Neural crest cell (in vitro differentiated cells): ENCODE results near the gene PI4KA. TPM values are rescaled to one million over a fixed set of nuclear protein-coding genes. Genes with fewer than 3 reads are reported as not detected.

Experiments
- DNase-seq: peaks from one replicate; pipeline ENCODE4 v3.0.0; 2021; ENCODE audit warnings: low read depth, mixed read lengths, low spot score
- H3K27ac Mint-ChIP-seq: one replicate; pipeline ENCODE4 v1.8.0; 2021; ENCODE audit warnings: mild to moderate bottlenecking, mixed read lengths; ENCODE audit not compliant: unreplicated experiment
- H3K27me3 Mint-ChIP-seq: 2 replicates; pipeline ENCODE4 v1.8.0; 2021; ENCODE audit warnings: low read depth, mild to moderate bottlenecking, mixed read lengths
- H3K36me3 Mint-ChIP-seq: 2 replicates; pipeline ENCODE4 v1.8.0; 2021; ENCODE audit warnings: low read depth, mild to moderate bottlenecking, mixed read lengths
- H3K4me1 Mint-ChIP-seq: 2 replicates; pipeline ENCODE4 v1.8.0; 2021; ENCODE audit warnings: mixed read lengths
- H3K4me3 Mint-ChIP-seq: one replicate; pipeline ENCODE4 v1.8.0; 2021; ENCODE audit warnings: mild to moderate bottlenecking, mixed read lengths
- H3K9me3 Mint-ChIP-seq: 2 replicates; pipeline ENCODE4 v1.8.0; 2021; ENCODE audit warnings: mixed read lengths
- CTCF ChIP-seq: fragments of 200-600 bp; sonication (generic); conservative IDR thresholded peaks from 2 replicates; pipeline ENCODE4 v1.5.0; 2021; ENCODE audit warnings: antibody characterized with exemption, mild to moderate bottlenecking
- total RNA-seq: library from RNA; stranded (reverse); gene quantifications from 2 replicates; pipeline ENCODE4 v1.2.1, GENCODE V29; 2021

PI4KA gene
- total RNA-seq, 1 donor from 2014 or later: 85.8 TPM

GRCh38 chr22:20729194-20729593 lies 129.4 kb downstream of the PI4KA start:
- no peak for TF ChIP-seq CTCF
- Mint-ChIP-seq H3K4me3 (no peak overlapping the region), H3K4me1 (no peaks in the 10 kb centered on the region), H3K36me3 (no peaks in the 10 kb centered on the region), H3K27me3 (no peaks in the 10 kb centered on the region), H3K27ac (no peak overlapping the region), H3K9me3 (no peaks in the 10 kb centered on the region)
- no peak for DNase-seq

GRCh38 chr22:20728523-20729190 lies 130.0 kb downstream of the PI4KA start:
- Mint-ChIP-seq H3K36me3 (no peaks in the 10 kb centered on the region), H3K27ac (peak overlapping the region; percentile 62), H3K4me3 (no peak overlapping the region), H3K9me3 (no peaks in the 10 kb centered on the region), H3K4me1 (no peaks in the 10 kb centered on the region), H3K27me3 (no peaks in the 10 kb centered on the region)
- TF ChIP-seq CTCF: no peak
- DNase-seq: no peak

GRCh38 chr22:20727118-20728015 lies 131.2 kb downstream of the PI4KA start:
- H3K4me1 Mint-ChIP-seq: no peaks in the 10 kb centered on the region
- H3K9me3 Mint-ChIP-seq: no peaks in the 10 kb centered on the region
- no peak for TF ChIP-seq CTCF
- no peaks in the 10 kb centered on the region for H3K27me3 Mint-ChIP-seq
- H3K27ac Mint-ChIP-seq: peak overlapping the region; percentile 50
- no peaks in the 10 kb centered on the region for H3K36me3 Mint-ChIP-seq
- DNase-seq: no peak
- no peak overlapping the region for H3K4me3 Mint-ChIP-seq

GRCh38 chr22:20725987-20726558 lies 132.5 kb downstream of the PI4KA start:
- Mint-ChIP-seq H3K4me3 (no peak overlapping the region), H3K36me3 (peaks cover 4% of the 10 kb centered on the region), H3K9me3 (no peaks in the 10 kb centered on the region)

More at GRCh38 chr22:20725987-20726558, 132.5 kb downstream of the PI4KA start:
- Mint-ChIP-seq H3K4me1 (no peaks in the 10 kb centered on the region), H3K27me3 (no peaks in the 10 kb centered on the region), H3K27ac (peak overlapping the region; percentile 80)
- DNase-seq: no peak
- TF ChIP-seq CTCF: no peak
